Activated CD4-positive, alpha-beta T cell treated with anti-CD3 and anti-CD28 coated beads, Interleukin-2, amount 10 ng/mL, durations not matched to agents 24 days and 14 days (primary cell): ENCODE results near the gene ZFYVE27. TPM values are rescaled to one million over a fixed set of nuclear protein-coding genes. Genes with fewer than 3 reads are reported as not detected.
A peak's percentile ranks its signal among the peaks of the same experiment; 100 is the strongest.

Experiments
- DNase-seq: peaks from one replicate; pipeline ENCODE4 v3.0.0; 2022
- H3K27ac Mint-ChIP-seq: one replicate; pipeline ENCODE4 v1.8.0; 2022; ENCODE audit warnings: mild to moderate bottlenecking, mixed read lengths
- H3K27me3 Mint-ChIP-seq: one replicate; pipeline ENCODE4 v1.8.0; 2022; ENCODE audit warnings: mixed read lengths
- H3K36me3 Mint-ChIP-seq: one replicate; pipeline ENCODE4 v1.8.0; 2022; ENCODE audit warnings: low read depth, mild to moderate bottlenecking, mixed read lengths
- H3K4me1 Mint-ChIP-seq: one replicate; pipeline ENCODE4 v1.8.0; 2021; ENCODE audit warnings: mixed read lengths
- H3K4me3 Mint-ChIP-seq: one replicate; pipeline ENCODE4 v1.8.0; 2022; ENCODE audit warnings: mild to moderate bottlenecking, moderate library complexity, mixed read lengths
- H3K9me3 Mint-ChIP-seq: one replicate; pipeline ENCODE4 v1.8.0; 2021; ENCODE audit warnings: mixed read lengths
- intact Hi-C: fragments of 100-400 bp; cut with micrococcal nuclease; formaldehyde crosslinking; loops from one replicate; pipeline ENCODE4 v1.15.1; 2023
- total RNA-seq: library from RNA; stranded (reverse); gene quantifications from 2 replicates; pipeline ENCODE4 v1.2.3, GENCODE V29; 2022

ZFYVE27 gene
- total RNA-seq, 1 donor from 2014 or later: 42.2 TPM

GRCh38 chr10:97763947-97764346 lies 27.0 kb downstream of the ZFYVE27 start:
- H3K27ac Mint-ChIP-seq: no peak overlapping the region
- no peaks in the 10 kb centered on the region for H3K9me3 Mint-ChIP-seq
- no peak for DNase-seq
- H3K4me1 Mint-ChIP-seq: no peaks in the 10 kb centered on the region
- no peak overlapping the region for H3K4me3 Mint-ChIP-seq
- H3K27me3 Mint-ChIP-seq: peaks cover 3% of the 10 kb centered on the region
- intact Hi-C loops: no loop called here
- H3K36me3 Mint-ChIP-seq: peaks cover 17% of the 10 kb centered on the region

- H3K4me3 Mint-ChIP-seq: no peak overlapping the region
- H3K27me3 Mint-ChIP-seq: peaks cover 6% of the 10 kb centered on the region
- intact Hi-C loops: no loop called here
- H3K27ac Mint-ChIP-seq: no peak overlapping the region
- peaks cover 14% of the 10 kb centered on the region for H3K36me3 Mint-ChIP-seq
- H3K9me3 Mint-ChIP-seq: no peaks in the 10 kb centered on the region
- H3K4me1 Mint-ChIP-seq: no peaks in the 10 kb centered on the region
- DNase-seq: no peak
These were observed 27.6 kb downstream of the ZFYVE27 start for GRCh38 chr10:97764519-97764931.

GRCh38 chr10:97765201-97765600 lies 28.3 kb downstream of the ZFYVE27 start:
- Mint-ChIP-seq H3K4me3 (no peak overlapping the region), H3K36me3 (peaks cover 10% of the 10 kb centered on the region), H3K9me3 (no peaks in the 10 kb centered on the region), H3K27me3 (peaks cover 12% of the 10 kb centered on the region), H3K27ac (no peak overlapping the region), H3K4me1 (no peaks in the 10 kb centered on the region)
- DNase-seq: no peak
- intact Hi-C loops: no loop called here

GRCh38 chr10:97766106-97766810 lies 29.3 kb downstream of the ZFYVE27 start:
- intact Hi-C loops: no loop called here
- H3K27me3 Mint-ChIP-seq: peaks cover 22% of the 10 kb centered on the region
- H3K36me3 Mint-ChIP-seq: peaks cover 5% of the 10 kb centered on the region
- no peak for DNase-seq
- H3K4me3 Mint-ChIP-seq: no peak overlapping the region
- H3K4me1 Mint-ChIP-seq: no peaks in the 10 kb centered on the region
- H3K27ac Mint-ChIP-seq: no peak overlapping the region
- H3K9me3 Mint-ChIP-seq: no peaks in the 10 kb centered on the region

GRCh38 chr10:97766996-97767924 lies 30.3 kb downstream of the ZFYVE27 start:
- intact Hi-C loops: no loop called here
- peaks cover 1% of the 10 kb centered on the region for H3K36me3 Mint-ChIP-seq
- no peak overlapping the region for H3K4me3 Mint-ChIP-seq
- peaks cover 1% of the 10 kb centered on the region for H3K4me1 Mint-ChIP-seq
- DNase-seq: no peak
- peaks cover 28% of the 10 kb centered on the region for H3K27me3 Mint-ChIP-seq
- no peaks in the 10 kb centered on the region for H3K9me3 Mint-ChIP-seq
- no peak overlapping the region for H3K27ac Mint-ChIP-seq

GRCh38 chr10:97768322-97769315 lies 31.7 kb downstream of the ZFYVE27 start:
- no peak overlapping the region for H3K4me3 Mint-ChIP-seq
- H3K4me1 Mint-ChIP-seq: peaks cover 2% of the 10 kb centered on the region
- intact Hi-C loops: no loop called here
- H3K36me3 Mint-ChIP-seq: no peaks in the 10 kb centered on the region
- no peaks in the 10 kb centered on the region for H3K9me3 Mint-ChIP-seq
- DNase-seq: no peak
- no peak overlapping the region for H3K27ac Mint-ChIP-seq
- peaks cover 40% of the 10 kb centered on the region for H3K27me3 Mint-ChIP-seq

- Mint-ChIP-seq H3K36me3 (no peaks in the 10 kb centered on the region), H3K27ac (no peak overlapping the region), H3K4me3 (no peak overlapping the region), H3K4me1 (peaks cover 2% of the 10 kb centered on the region), H3K9me3 (no peaks in the 10 kb centered on the region), H3K27me3 (peaks cover 45% of the 10 kb centered on the region)
- no peak for DNase-seq
- intact Hi-C loops: no loop called here
These were observed 33.3 kb downstream of the ZFYVE27 start for GRCh38 chr10:97770255-97770654.

- Mint-ChIP-seq H3K4me1 (peaks cover 2% of the 10 kb centered on the region), H3K9me3 (no peaks in the 10 kb centered on the region), H3K27ac (no peak overlapping the region), H3K36me3 (no peaks in the 10 kb centered on the region), H3K4me3 (no peak overlapping the region), H3K27me3 (peaks cover 46% of the 10 kb centered on the region)
- intact Hi-C loops: no loop called here
- DNase-seq: no peak
These were observed 34.3 kb downstream of the ZFYVE27 start for GRCh38 chr10:97771055-97771891.

- Mint-ChIP-seq H3K4me3 (peak within 1 kb of the TSS; percentile 13), H3K27me3 (peaks cover 46% of the 10 kb centered on the region), H3K4me1 (peaks cover 2% of the 10 kb centered on the region), H3K27ac (no peak within 1 kb of the TSS), H3K9me3 (no peaks in the 10 kb centered on the region), H3K36me3 (no peaks in the 10 kb centered on the region)
- intact Hi-C loops: no loop called here
- no peak for DNase-seq
These were observed 35.2 kb downstream of the ZFYVE27 start, which contains the start of gene SFRP5 for GRCh38 chr10:97771913-97772823. Gene SFRP5 (minus strand): TSS chr10:97771999. CDS start chr10:97771833, 166 bp downstream.

GRCh38 chr10:97773096-97773495 lies 36.2 kb downstream of the ZFYVE27 start:
- Mint-ChIP-seq H3K4me1 (peaks cover 2% of the 10 kb centered on the region), H3K4me3 (no peak overlapping the region), H3K9me3 (no peaks in the 10 kb centered on the region), H3K27ac (no peak overlapping the region), H3K36me3 (no peaks in the 10 kb centered on the region), H3K27me3 (peaks cover 46% of the 10 kb centered on the region)
- intact Hi-C loops: no loop called here
- no peak for DNase-seq

- H3K36me3 Mint-ChIP-seq: no peaks in the 10 kb centered on the region
- H3K4me3 Mint-ChIP-seq: no peak overlapping the region
- no peak for DNase-seq
- H3K27ac Mint-ChIP-seq: no peak overlapping the region
- peaks cover 2% of the 10 kb centered on the region for H3K4me1 Mint-ChIP-seq
- intact Hi-C loops: no loop called here
- peaks cover 40% of the 10 kb centered on the region for H3K27me3 Mint-ChIP-seq
- no peaks in the 10 kb centered on the region for H3K9me3 Mint-ChIP-seq
These were observed 37.9 kb downstream of the ZFYVE27 start for GRCh38 chr10:97774811-97775294.

- no peak overlapping the region for H3K4me3 Mint-ChIP-seq
- intact Hi-C loops: no loop called here
- H3K36me3 Mint-ChIP-seq: no peaks in the 10 kb centered on the region
- peaks cover 8% of the 10 kb centered on the region for H3K4me1 Mint-ChIP-seq
- DNase-seq: no peak
- H3K27ac Mint-ChIP-seq: no peak overlapping the region
- H3K27me3 Mint-ChIP-seq: peaks cover 21% of the 10 kb centered on the region
- no peaks in the 10 kb centered on the region for H3K9me3 Mint-ChIP-seq
These were observed 40.2 kb downstream of the ZFYVE27 start for GRCh38 chr10:97777143-97777542.
